Measurements from ENCODE around the gene DDX1.
"Not testable (repeated sequence)": the region's sequence is repeated elsewhere in the genome, so short reads cannot be mapped to it uniquely, and the experiment has no call there.

The DDX1 gene

GRCh38 chr2:15675456-15676195 is 84.0 kb downstream of the DDX1 start:
- no peak for DNase-seq (ENCODE audit: low read depth, low spot score)

GRCh38 chr2:15677141-15677843 is 85.6 kb downstream of the DDX1 start:
- no peak for DNase-seq (ENCODE audit: low read depth, low spot score)

GRCh38 chr2:15678346-15678745 is 86.7 kb downstream of the DDX1 start:
- DNase-seq (ENCODE audit: low read depth, low spot score): no peak

GRCh38 chr2:15678909-15679308 is 87.2 kb downstream of the DDX1 start:
- DNase-seq (ENCODE audit: low read depth, low spot score): no peak

- no peak for DNase-seq (ENCODE audit: low read depth, low spot score)
Observed at GRCh38 chr2:15679386-15679924, 87.8 kb downstream of the DDX1 start.

GRCh38 chr2:15680132-15680531 is 88.5 kb downstream of the DDX1 start:
- DNase-seq (ENCODE audit: low read depth, low spot score): not testable (repeated sequence)
